NCI-H510A (cell line): ENCODE results near the gene PRKG1.

Experiments used
- DNase-seq: peaks from one replicate; lab custom pipeline; 2025; lab: John Stamatoyannopoulos, UW

PRKG1 gene

DNA sequence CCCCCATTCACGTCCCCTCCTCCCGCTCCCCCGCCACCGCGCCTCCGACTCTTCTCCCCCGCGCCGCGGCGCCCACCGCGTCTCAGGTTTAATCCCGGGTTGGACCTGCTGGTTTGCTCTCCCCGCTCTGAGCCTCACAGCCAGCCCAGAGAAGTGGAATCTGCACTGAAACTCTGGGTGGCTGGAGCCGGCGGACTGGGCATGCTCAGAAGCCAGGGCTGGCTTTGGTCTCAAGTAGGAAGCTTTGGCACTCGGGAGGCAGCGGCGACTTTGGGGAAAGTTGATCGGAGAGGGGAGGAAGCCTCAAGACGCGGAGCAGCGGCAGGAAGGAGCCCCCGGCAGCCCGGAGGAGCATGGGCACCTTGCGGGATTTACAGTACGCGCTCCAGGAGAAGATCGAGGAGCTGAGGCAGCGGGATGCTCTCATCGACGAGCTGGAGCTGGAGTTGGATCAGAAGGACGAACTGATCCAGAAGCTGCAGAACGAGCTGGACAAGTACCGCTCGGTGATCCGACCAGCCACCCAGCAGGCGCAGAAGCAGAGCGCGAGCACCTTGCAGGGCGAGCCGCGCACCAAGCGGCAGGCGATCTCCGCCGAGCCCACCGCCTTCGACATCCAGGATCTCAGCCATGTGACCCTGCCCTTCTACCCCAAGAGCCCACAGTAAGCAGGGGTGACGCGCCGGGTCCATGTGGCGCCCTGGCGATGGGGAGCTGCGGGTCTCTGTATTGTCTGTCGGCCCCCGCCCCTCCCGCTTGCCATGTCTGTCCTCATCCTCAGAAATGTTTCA lies at the start of gene PRKG1:
PRKG1 (plus strand) TSS at position 250 of the 791 bp plus-strand sequence.
- peak; percentile 21 for DNase-seq

DNA sequence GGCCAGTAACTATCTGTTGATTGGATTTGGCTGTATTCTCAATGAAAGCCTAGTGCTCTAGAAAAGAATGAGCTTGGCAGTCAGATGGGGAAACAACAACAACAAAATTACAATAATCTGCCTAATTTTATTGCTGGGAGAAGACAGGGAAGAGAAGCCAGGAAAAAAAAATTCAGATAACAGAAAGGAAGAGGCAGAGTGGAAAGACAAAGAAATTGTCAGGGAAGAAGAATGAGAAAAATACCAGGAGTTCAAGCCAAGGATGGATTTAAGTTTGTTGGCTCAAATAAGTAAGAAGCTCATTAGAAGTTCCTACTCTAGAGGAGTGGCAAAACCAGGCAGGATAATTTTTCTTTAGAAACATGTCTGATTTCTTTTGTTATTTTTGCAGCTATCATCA lies 45.9 kb upstream of the PRKG1 start:
- no peak for DNase-seq

DNA sequence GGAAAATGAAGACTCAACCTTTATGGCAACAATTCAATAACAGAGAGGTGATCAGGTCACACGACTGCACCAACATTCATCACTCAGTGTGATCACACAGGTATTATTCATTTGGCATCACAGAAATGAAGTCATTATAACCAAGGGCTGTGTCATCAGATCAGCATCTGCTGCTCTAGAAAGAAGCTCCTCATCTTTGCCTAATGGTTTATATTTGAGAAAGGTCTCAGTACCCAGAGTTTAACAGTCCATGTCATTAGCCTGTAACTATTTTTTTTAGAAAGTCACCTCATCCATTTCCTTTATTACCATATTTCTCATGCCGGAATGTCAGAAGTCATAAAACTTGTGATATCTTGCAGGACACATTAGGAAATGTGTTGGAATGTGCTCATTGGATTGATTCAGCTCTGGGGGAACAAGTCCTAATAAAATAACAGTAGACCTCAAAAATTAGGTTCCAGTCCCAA lies 45.1 kb upstream of the PRKG1 start:
- DNase-seq = no peak

DNA sequence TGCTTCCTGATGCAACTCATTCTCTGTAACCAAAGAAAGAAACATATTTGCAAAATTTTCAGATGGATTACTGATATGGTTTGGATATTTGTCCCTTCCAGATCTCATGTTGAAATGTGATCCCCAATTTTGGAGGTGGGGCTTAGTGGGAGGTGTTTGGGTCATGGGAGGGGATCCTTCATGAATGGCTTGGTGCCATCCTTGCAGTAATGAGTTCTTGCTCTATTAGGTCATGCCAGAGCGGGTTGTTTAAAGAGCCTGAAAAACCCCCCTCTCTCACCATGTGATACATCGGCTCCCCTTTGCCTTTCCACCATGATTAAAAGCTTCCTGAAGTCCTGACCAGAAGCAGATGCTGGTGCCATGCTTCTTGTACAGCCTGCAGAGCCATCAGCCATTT lies 43.8 kb upstream of the PRKG1 start:
- no peak for DNase-seq

DNA sequence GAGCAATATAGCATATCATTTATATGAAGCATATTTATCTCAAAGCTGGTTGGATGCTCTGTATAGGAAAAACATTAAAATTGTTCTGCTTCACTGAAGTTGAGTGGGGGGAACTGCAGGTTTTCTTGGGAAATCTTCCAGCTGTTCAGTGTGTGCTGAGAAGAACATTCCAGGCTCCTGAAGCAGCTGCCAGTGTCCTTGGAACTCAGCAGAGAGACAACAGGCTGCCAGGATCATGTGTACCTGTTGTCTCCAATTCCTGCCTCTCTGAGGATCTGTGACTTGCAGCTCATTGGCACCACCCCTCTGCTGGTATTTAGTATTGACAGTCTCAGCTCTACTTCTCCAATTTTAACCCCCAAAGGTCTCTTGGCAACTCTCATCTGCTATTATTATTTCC lies 42.3 kb upstream of the PRKG1 start:
- no peak for DNase-seq

DNA sequence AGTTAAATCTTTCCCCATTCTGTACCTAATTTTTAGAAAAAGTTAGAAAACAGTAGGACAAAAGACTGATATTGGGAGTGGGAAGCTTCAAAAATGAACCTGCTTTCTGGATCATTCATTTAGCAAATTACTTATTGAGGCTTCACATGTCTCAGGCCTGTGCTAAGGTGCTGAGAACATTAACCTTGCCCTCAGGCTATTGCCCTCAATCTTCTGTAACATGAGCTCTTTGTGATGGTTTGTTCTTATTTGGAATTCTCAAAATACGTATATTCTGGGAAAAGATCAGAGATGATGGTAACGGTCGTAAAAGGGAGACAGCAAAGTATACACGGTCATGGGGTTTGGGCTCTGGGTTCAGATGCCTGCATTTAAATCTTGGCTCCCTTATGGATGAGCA lies 39.5 kb upstream of the PRKG1 start:
- no peak for DNase-seq

DNA sequence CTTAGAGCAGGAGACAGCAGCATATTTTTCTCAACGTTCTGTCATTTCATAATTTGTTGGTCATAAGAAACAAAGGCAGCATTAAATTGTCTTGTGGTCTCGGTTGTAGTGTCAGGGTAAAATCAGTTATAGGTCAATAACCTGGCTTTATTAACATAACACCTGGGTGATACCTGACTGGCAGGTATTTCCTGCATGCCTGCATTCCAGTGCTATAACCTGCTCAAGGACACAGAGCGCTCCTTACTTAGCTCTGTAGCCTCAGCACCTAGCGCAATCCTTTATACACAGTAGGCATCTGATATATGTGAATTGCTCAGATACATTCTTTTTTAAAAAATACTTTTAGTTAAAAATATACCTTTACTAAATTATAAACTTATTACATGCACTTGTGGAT lies 38.9 kb upstream of the PRKG1 start:
- no peak for DNase-seq

DNA sequence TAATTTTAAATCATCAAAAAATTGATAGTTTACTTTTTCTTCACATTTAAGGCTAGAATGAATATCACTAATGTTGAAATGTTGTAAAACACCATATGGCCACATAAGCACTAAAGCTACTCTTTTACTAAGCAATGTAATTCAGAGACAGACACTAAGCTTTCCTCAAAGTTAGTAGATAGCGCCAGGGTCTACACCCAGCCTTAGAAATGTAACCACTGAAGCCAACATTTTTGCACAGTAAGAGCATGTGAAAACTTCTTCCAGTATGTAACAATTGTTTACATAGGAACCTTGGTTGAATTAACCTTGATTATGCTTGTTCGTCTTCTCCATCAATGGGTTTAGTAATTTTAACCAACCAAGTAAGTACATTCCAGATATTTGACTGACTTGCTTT lies 28.4 kb upstream of the PRKG1 start:
- no peak for DNase-seq

DNA sequence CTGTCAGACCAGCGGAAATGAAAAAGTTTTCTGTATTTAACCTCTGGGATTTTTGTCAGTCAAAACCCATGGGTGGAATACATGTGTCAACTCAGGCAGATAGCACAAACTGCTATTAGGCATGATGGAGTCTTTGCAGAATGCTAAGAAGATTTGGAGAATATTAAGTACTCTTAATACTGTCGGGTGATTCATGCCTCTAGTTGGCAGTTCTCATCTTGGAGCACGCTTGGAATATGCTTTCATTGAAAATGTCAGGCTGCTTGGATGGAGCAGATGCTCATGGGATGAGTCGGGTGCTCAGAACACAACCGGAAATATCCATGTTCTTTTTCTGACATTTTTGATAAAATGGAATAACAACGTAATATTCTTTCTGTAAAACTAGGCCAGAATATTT lies 27.6 kb upstream of the PRKG1 start:
- DNase-seq = no peak

DNA sequence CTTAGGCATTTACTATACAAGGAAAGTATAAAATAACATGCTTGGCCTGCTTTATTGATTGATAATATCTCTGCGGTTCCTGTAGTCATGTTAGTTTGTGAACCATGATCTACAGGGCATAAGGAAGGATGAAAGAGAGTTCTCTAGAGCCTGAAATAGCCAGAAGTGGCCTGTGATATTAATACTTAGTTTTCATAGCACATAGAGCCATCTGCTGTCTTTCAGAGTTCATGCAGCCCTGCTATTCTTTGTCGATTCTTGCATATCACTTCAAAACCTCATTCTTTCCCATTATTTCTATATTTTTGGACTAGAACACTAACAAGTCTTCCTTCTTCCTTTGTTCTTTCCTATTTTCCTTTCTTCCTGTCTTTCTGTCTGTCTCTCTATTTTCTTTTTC lies 26.4 kb upstream of the PRKG1 start:
- no peak for DNase-seq

DNA sequence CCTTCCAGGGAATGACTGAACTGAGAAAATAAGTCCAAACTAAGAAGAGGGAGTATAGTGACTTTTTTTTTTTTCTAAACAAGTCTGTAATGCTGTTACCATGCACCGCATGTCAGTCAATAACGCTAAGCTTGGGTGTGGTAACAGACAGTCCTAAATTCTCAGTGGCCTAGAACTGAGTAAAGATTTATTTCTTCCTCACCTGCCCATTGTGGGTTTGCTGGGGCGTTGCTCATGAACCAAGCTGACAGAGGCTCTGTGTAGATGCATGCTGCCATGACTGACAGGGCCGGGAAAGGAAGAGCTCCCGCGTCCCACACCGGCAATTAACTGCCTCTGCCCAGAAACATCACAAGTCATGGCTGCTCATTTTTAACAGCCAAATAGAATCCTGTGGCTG lies 25.5 kb upstream of the PRKG1 start:
- no peak for DNase-seq

DNA sequence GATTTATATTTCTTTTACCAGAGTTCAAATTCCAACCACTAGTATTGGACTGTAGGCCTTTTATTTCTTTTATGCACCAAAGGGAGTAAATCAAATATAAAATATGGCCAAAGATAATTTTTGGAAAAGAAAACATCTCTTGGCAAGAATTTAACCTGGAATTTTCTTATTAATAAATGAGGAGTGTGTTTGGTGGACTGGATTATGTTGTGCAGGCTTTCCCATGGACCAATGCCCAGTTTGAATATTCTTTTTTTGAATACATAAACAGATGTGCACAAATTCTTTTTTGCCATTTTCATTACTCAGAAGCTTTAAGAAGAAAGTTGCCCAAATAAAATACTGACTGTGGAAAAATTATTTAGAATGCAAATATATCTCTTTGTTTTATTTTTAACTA lies 22.1 kb upstream of the PRKG1 start:
- no peak for DNase-seq

DNA sequence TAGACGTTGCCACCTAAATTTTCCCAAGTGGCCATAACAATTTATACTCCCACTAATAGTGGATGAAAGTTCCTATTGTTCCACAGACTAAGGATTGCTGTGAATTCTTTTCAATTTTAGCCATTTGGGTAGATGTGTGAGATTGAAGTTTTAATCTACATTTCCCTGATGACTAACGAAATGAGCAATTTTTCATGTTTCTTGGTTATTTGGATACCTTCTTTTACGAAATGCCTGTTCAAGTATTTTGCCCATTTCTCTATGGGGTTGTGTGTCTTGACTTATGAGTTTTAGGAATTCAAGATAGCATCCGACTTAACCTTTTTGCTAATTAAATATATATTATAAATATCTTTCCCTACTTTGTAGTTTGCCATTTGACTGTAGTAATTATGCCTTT lies 16.4 kb upstream of the PRKG1 start:
- no peak for DNase-seq

DNA sequence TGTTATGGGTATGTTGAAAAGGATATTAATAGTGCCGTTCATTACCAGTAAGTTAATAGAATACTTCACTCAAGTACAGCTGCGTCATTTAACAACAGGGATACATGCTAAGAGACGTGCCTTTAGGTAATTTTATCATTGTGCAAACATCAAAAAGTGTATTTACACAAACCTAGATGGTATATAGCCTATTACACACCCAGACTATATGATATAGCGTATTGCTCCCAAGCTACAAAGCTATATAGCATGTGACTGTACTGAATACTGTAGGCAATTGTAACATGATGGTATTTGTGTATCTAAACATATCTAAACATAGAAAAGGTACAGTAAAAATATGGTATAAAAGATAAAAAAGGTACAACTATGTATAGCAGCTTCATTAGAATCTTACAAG lies 11.1 kb upstream of the PRKG1 start:
- DNase-seq = no peak

DNA sequence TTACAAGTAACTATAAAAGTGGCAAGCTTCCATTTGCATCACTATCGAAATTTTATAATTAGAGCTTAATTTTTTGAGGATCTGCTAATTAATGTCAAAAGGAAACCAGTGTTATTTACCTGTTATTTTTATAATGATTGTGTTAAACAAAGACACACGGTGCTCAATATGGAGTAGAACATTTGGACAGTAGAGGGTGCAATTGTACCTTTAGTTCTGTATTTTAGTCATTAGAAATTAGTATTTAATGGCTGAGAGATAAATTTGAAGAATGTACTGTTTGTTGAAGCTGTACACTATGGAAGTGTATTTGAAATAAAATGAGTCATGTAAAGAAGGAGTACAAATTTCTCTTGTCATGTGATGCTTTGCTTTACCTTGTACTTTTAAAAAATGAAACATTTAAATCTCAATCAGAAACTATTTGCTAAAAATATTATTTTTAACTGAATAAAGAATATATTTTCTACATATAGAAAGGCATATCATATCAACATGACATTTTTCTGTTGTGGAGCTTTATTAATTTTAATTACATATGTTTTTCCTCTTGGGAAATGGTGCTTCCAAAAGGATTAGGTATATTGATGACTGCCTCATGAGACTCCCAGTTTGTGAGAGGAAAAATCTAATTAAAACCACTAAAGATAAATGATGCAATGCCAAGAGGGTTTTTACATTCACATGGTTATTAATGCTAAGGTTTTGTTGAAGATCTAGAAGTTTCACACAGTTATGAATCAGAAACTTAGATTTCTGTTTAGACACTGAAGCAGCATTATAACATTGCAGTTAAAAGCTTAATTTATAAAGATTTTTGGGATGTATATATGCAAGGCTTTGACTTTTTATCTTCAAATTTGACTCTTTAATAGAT lies 10.4 kb upstream of the PRKG1 start:
- no peak for DNase-seq

DNA sequence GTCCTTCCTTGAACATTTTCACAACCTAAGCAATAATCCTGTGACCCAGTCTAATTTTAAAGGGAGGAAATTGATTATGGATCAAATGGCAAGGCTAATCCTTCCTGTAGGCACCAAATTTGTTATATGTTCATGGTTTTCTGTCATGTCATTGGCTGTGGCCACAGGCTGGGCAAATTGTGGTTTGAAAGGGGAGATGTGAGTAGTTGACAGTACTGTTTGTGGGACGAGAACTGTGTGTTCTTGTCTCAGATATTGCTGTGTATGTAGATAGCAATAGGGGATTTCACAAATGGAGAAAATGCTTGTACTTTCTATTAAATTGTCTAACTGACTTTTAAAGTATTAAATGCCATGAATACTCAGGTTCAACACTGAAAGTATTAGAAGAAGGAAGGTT lies 8.1 kb upstream of the PRKG1 start:
- DNase-seq = no peak

DNA sequence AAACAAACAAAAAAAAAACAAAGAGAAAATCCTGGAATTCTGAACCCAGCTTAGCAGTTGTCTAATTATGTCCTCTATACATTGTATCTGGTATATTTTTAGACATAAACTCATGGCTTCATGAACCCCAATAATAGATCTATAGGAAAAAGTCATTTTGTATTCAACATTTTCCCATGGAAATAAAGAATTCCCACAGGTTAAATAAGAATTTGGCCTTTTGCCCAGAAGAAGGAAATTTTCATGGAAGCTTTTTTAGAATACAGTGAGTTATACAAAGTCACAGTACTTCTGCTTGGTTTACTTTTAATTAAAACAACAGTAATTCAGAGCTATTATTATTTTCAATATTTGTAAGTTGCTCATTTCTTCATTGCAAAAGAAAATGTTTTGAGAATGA lies 2.1 kb upstream of the PRKG1 start:
- no peak for DNase-seq

DNA sequence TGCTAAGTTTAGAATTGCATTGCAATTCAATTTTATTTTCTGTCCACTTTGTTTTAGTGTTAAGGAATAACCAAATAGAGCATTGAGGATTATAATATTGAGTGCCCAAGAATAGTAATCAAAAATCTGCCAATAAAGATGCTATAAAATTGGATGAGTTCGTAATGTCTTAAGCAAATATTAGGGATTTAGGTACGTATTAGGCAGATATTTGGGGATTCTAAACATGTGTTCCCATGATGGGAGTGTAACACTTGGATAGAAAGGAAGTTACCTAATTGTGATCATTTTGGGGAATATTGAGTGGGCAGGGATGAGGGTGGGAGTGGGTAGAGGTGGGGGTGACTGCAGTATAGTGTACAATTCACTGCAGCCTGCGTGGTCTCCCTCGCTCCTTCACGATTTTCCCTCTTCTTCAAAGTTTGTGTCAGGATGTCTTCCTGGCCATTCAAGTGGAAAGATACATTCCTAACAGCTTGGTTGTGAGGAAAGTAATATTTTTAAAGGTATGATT lies 1.3 kb upstream of the PRKG1 start:
- DNase-seq = no peak

DNA sequence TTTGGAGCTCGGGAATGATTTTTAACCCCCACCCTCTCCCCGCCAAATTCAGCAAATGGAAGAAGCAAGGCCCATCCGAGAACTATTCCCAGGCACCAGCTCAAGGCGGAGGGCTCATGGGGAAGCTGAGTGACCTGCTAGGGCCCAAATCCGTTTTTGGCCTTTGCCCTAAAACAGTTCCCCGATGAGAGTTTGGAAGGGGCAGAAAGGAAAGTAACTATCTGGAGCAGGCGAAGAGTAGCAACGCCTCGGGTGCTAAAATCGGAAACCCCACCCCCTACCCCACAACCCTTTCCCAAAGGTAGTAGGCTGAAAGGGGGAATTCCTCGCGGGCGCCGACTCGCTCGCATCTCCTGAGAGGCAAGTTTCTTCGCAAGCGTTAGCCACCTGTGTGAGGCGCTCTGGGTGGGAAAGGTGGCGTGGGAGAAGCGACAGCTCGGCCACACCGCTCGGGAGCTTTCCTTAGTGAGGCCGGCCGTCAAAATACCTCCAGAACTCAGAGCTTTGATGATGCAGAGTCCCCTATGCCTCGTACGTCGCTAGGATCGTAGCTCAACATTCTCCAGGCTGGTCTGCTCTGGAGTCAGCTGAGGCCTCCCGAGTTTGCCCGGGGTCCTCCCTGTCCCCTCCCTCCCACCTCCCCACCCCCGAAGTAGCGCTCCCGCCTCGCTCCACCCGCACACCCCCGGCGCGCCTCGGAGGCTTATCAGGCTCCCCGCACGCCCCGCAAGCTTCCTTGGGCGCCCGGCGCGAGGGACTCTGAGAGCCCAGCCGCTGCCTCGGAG lies 642 bp upstream of the PRKG1 start:
- no peak for DNase-seq

DNA sequence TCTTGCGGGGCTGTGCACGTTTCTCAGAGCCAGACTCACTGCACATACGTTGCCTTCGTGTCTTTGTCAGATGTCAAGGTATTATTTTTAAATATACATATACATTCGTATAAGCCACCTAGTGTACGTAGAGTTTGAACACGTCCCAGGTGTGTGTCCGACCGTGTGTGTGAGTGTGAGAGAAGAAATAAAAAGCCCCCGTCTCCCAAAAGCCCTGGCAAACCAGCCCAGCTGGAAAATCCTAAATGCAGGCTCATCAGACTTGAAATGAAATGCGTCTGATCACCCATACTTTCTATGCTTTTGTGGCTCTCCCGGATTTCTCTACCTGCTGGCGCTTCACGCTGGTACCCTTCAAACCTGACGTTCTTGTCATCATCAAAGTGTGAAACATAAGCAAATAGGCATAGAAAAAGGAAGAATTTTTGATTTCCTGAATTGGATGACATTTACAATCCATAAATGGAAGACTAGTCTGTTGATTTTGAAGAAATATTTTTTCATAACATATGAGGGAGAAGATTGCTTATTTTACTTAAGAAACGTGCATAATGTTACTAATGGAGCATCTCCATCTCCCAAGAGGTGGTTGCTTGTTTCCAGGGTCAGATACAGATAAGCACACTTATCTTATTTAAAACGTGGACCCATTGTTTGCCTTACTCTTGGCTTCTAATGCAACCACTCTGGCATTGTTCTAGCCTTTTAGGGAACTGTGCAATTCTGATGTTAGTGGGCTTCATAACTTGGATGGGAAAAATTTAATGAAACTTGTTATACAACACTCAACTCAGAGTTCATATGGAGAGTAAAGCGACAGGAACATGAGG lies 971 bp downstream of the PRKG1 start:
- DNase-seq = no peak

DNA sequence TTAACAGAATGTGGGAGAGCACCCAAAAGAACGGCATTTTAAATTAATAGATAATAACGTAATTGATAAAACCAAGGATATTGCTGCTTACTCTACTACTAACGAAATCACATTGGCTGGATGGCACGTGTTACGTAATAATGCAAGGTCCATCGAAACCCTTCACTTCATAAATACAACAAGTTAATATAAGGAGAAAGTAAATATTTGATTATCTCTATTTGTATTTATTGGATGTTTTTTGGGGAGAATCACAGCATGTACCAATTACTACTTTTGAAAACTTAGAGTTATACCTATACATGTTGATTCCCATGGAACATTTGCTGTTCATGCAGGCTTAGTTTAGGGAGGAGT lies 1.6 kb downstream of the PRKG1 start:
- DNase-seq = no peak
